Endothelial cell of umbilical vein (primary cell): ENCODE measurements around the gene RGS4. TPM values are rescaled to one million over a fixed set of nuclear protein-coding genes. Genes with fewer than 3 reads are reported as not detected.

ENCODE experiments used
- BruUV-seq: library from RNA; stranded (reverse); fragments of 400-500 nt; replicated peaks from 2 replicates; lab custom pipeline; 2021; lab: Mats Ljungman, UMichigan
- CTCF ChIA-PET: fragments of 300-600, 350-600 bp; sonication (Branson Sonifier 250); formaldehyde crosslinking; loops from one replicate; lab custom pipeline; 2021; ENCODE audit warnings: antibody characterized with exemption, inconsistent platforms; lab: Charles Lee
- POLR2A ChIA-PET: fragments of 300-600, 350-600 bp; sonication (Branson Sonifier 250); formaldehyde crosslinking; loops from one replicate; lab custom pipeline; 2021; ENCODE audit warnings: antibody characterized with exemption, inconsistent platforms; lab: Charles Lee
- DNase-seq: peaks from one replicate; pipeline ENCODE4 v3.0.0-alpha.2; 2011; ENCODE audit warnings: low read depth, low spot score
- FAIRE-seq: peaks from 2 replicates; lab custom pipeline; 2011; peaks lifted over from hg19 to GRCh38; lab: Jason Lieb, UNC
- H2AFZ ChIP-seq: 2 replicates; pipeline ENCODE4 v1.6.0; 2012; ENCODE audit warnings: low read depth, low read length, control low read depth, inconsistent platforms
- H3K27ac ChIP-seq: 2 replicates; pipeline ENCODE4 v1.5.1; 2011; ENCODE audit warnings: low read depth, mild to moderate bottlenecking, control low read depth, low read length, moderate library complexity; ENCODE audit not compliant: insufficient read depth
- H3K27me3 ChIP-seq, 2 experiments: 2 replicates each; pipeline versions ENCODE4 v1.6.0 to v1.6.1; 2011; ENCODE audit warnings: low read length in 2 of 2, mixed read lengths in 1 of 2; ENCODE audit not compliant: control insufficient read depth in 2 of 2, insufficient read depth in 2 of 2
- H3K36me3 ChIP-seq, 2 experiments: 2 replicates in 1 of 2; 3 replicates in 1 of 2; pipeline ENCODE4 v1.5.1; 2011; ENCODE audit warnings: low read length in 2 of 2, mild to moderate bottlenecking in 1 of 2, moderate library complexity in 1 of 2; ENCODE audit not compliant: control insufficient read depth in 2 of 2, insufficient read depth in 2 of 2; ENCODE audit errors: extremely low read depth in 1 of 2
- H3K4me1 ChIP-seq: 3 replicates; pipeline ENCODE4 v1.5.1; 2011; ENCODE audit warnings: mild to moderate bottlenecking, low read length; ENCODE audit not compliant: control insufficient read depth, insufficient read depth; ENCODE audit errors: extremely low read depth
- H3K4me2 ChIP-seq: 2 replicates; pipeline ENCODE4 v1.6.1; 2011; ENCODE audit warnings: low read length, control low read depth, mixed read lengths; ENCODE audit not compliant: insufficient read depth
- H3K4me3 ChIP-seq, 3 experiments: fragments of 200-600 bp in 1 of 3; sonication (generic), shearing (Covaris generic) in 1 of 3; replicated peaks in 1 of 3; 2 replicates each; pipeline ENCODE4 v1.5.1; 2011 to 2016; ENCODE audit warnings: control low read depth in 3 of 3, low read length in 3 of 3, mild to moderate bottlenecking in 2 of 3, inconsistent platforms in 1 of 3, low read depth in 1 of 3, moderate library complexity in 1 of 3; ENCODE audit not compliant: insufficient read depth in 1 of 3
- H3K79me2 ChIP-seq: 2 replicates; pipeline ENCODE4 v1.6.0; 2012; ENCODE audit warnings: low read length, inconsistent platforms; ENCODE audit not compliant: control insufficient read depth, insufficient read depth
- H3K9ac ChIP-seq: replicated peaks from 2 replicates; pipeline ENCODE3; 2011; ENCODE audit warnings: low read length, control low read depth; ENCODE audit not compliant: insufficient read depth; ENCODE audit errors: extremely low read depth
- H3K9me1 ChIP-seq: replicated peaks from 3 replicates; pipeline ENCODE4 v1.6.0; 2011; ENCODE audit warnings: mild to moderate bottlenecking, low read length; ENCODE audit not compliant: control insufficient read depth, insufficient read depth; ENCODE audit errors: extremely low read depth
- H3K9me3 ChIP-seq: replicated peaks from 2 replicates; pipeline ENCODE4 v1.5.1; 2012; ENCODE audit warnings: low read length, inconsistent platforms; ENCODE audit not compliant: control insufficient read depth, insufficient read depth
- H4K20me1 ChIP-seq: replicated peaks from 2 replicates; pipeline ENCODE3; 2011; ENCODE audit warnings: mild to moderate bottlenecking, low read length; ENCODE audit not compliant: control insufficient read depth, insufficient read depth; ENCODE audit errors: extremely low read depth
- CTCF ChIP-seq, 2 donors: IDR thresholded peaks; 1 replicate in 1 of 2; 2 replicates in 1 of 2; pipeline ENCODE4 v1.5.1; 2011; ENCODE audit warnings: low read length in 2 of 2, mild to moderate bottlenecking in 2 of 2, moderate library complexity in 2 of 2, control low read depth in 1 of 2, inconsistent platforms in 1 of 2, low read depth in 1 of 2; ENCODE audit not compliant: insufficient read depth in 1 of 2; ENCODE audit errors: extremely low read depth in 1 of 2
- EZH2 ChIP-seq: IDR thresholded peaks from 2 replicates; pipeline ENCODE4 v1.6.1; 2012; ENCODE audit warnings: borderline replicate concordance, low read depth, mild to moderate bottlenecking, moderate library complexity, low read length, inconsistent platforms; ENCODE audit not compliant: severe bottlenecking
- FOS ChIP-seq: IDR thresholded peaks from 2 replicates; pipeline ENCODE4 v1.6.1; 2011; ENCODE audit warnings: mild to moderate bottlenecking, low read length, moderate library complexity, borderline replicate concordance; ENCODE audit not compliant: insufficient read depth
- GATA2 ChIP-seq: IDR thresholded peaks from 2 replicates; pipeline ENCODE4 v1.7.0; 2011; ENCODE audit warnings: low read depth, mild to moderate bottlenecking, moderate library complexity, mixed read lengths, low read length; ENCODE audit not compliant: insufficient read length, insufficient read depth
- JUN ChIP-seq: IDR thresholded peaks from 2 replicates; pipeline ENCODE4 v1.6.1; 2011; ENCODE audit warnings: borderline replicate concordance, low read depth; ENCODE audit not compliant: insufficient read length, insufficient read depth
- MAX ChIP-seq: IDR thresholded peaks from 2 replicates; pipeline ENCODE4 v1.6.1; 2011; ENCODE audit not compliant: insufficient read depth, insufficient read length
- MYC ChIP-seq: IDR thresholded peaks from one replicate; pipeline ENCODE4 v1.6.1; 2011; ENCODE audit warnings: mild to moderate bottlenecking, low read depth, low read length
- POLR2A ChIP-seq: IDR thresholded peaks from 2 replicates; pipeline ENCODE4 v1.6.1; 2012; ENCODE audit warnings: low read depth, mild to moderate bottlenecking, control low read depth, low read length
- POLR2AphosphoS5 ChIP-seq: IDR thresholded peaks from 2 replicates; pipeline ENCODE4 v1.6.1; 2012; ENCODE audit warnings: low read depth, mild to moderate bottlenecking, control low read depth, low read length, moderate library complexity; ENCODE audit not compliant: insufficient read depth
- dilution Hi-C: fragments of 300-500 bp; cut with MboI; formaldehyde crosslinking; loops from one replicate; pipeline ENCODE4 v1.15.0; 2019; ENCODE audit warnings: low sequenced_read_pairs; ENCODE audit not compliant: extremely low pct_ligation_motif_present
- intact Hi-C: fragments of 100-400 bp; cut with micrococcal nuclease; formaldehyde crosslinking; loops from one replicate; pipeline ENCODE4 v1.10.0; 2022
- polyA plus RNA-seq, 4 experiments: library from polyadenylated mRNA; depleted of rRNA in 3 of 4; stranded (reverse) in 3 of 4; unstranded in 1 of 4; fragments of >200 nt; gene quantifications; 2 replicates each; pipeline versions ENCODE4 v1.2.1 to v1.2.3, GENCODE V29; 2011 to 2012; ENCODE audit warnings: missing spikeins in 1 of 4
- total RNA-seq: library from RNA; stranded (reverse); gene quantifications from 2 replicates; pipeline ENCODE4 v1.2.3, GENCODE V29; 2021

The RGS4 gene
- total and polyA plus RNA-seq, 2 donors (not counting 3 experiments of a cell fraction or from before 2014, with no cell fraction given), result 14.6 to 59.3 TPM

GRCh38 chr1:163068716-163069115, 445 bp upstream of the RGS4 start:
- Histone ChIP-seq H3K9ac (peak overlapping the region; percentile 58), H2AFZ (peak overlapping the region; percentile 59), H3K4me1 (peaks cover 44% of the 10 kb centered on the region), H3K9me3 (no peaks in the 10 kb centered on the region), H3K27ac (peak overlapping the region; percentile 42), H3K4me2 (peak overlapping the region; percentile 93), H3K36me3 (peaks cover 0 to 5% of the 10 kb centered on the region in 2 experiments), H3K79me2 (peaks cover 19% of the 10 kb centered on the region), H3K9me1 (no peaks in the 10 kb centered on the region), H3K4me3 (peak overlapping the region in 1 of 3 experiments; percentile 98), H4K20me1 (no peaks in the 10 kb centered on the region), H3K27me3 (no peaks in the 10 kb centered on the region)
- intact Hi-C loops (loop anchor here (1.0 to 2.0 kb wide), 5 partner anchors 32 to 214 kb away; no protein-coding TSS in a partner anchor), dilution Hi-C loops (loop anchor here (25.0 kb wide), 1 partner anchor 206 kb away; the partner anchor contains the start of gene CCDC190)
- FAIRE-seq (no peak), DNase-seq (no peak)
- CTCF ChIA-PET, result interaction anchor here (0.7 to 5.7 kb wide), 35 partner anchors 8 to 253 kb away, joined by 3 to 152 read pairs (median 8); partner anchors contain the start of genes CCDC190 and NUF2
- no TSS peak for BruUV-seq
- POLR2A ChIA-PET, result interaction anchor here (0.7 to 1.5 kb wide), 8 partner anchors 17 to 254 kb away, joined by 3 to 7 read pairs (median 4); no protein-coding TSS in a partner anchor
- TF ChIP-seq POLR2AphosphoS5, result no peak
- no peak for TF ChIP-seq JUN
- TF ChIP-seq GATA2, result no peak
- no peak for TF ChIP-seq MYC
- TF ChIP-seq EZH2, result no peak
- TF ChIP-seq MAX, result no peak
- TF ChIP-seq CTCF (IDR thresholded peaks at IDR 0.05; ENCODE audit: extremely low read depth in 1 of 2, insufficient read depth in 1 of 2, low read depth in 1 of 2, low read length in 2 of 2), result no peak
- no peak for TF ChIP-seq FOS
- no peak for TF ChIP-seq POLR2A
